ENCODE data around the gene NDUFS7. TPM values are rescaled to one million over a fixed set of nuclear protein-coding genes. Genes with fewer than 3 reads are reported as not detected.

The NDUFS7 gene
- polyA plus RNA-seq, 3 donors, result 119 to 232 (median 211) TPM

DNA sequence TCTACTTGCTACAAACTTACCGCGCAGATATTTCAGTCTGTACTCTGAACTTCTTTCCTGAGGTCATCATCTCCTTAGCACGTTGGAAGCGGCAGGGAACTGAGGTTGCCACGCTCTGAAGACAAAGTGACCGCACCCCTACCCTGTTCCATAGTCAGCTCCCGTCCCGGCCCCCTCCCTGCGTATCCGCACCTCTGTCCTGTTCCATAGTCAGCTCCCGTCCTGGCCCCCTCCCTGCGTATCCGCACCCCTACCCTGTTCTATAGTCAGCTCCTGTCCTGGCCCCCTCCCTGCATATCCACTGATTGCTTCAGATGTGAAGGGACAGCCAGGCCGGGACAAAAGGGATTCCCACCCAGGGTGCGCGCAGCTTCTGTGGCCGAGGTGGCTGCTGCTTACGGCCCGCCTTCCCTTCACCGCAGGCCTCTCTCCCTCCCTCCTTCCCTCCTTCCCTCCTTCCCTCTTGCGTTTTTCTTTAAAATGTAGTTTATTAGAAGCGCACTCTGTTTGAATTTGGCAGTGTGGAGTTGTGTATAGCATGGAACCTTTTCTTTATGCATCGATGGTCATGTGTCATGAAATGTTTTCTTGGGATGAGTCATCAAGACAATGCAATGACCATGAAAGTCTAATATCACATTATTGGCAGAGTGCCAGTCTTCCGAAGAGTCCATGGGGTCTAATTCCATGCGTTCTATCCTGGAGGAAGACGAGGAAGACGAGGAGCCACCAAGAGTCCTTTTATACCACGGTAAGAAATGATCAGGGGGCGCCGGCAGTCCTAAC lies 21.9 kb upstream of the NDUFS7 start:
- H2AFZ ChIP-seq (ENCODE audit: insufficient read depth, low read depth, low read length, poor library complexity, severe bottlenecking), result no peak overlapping the region
- DNase-seq, result no peak
- no peaks in the 10 kb centered on the region for H3K79me2 ChIP-seq (ENCODE audit: insufficient read depth, low read length)
- Mint-ChIP-seq H3K9me3 (no peaks in the 10 kb centered on the region), H3K27me3 (ENCODE audit: low read depth in 3 of 3) (peaks cover 0 to 5% (median 5%) of the 10 kb centered on the region in 3 donors), H3K4me1 (peaks cover 24% of the 10 kb centered on the region), H3K27ac (peak overlapping the region in 1 of 7 donors; percentile 35), H3K36me3 (peaks cover 63 to 79% of the 10 kb centered on the region in 2 donors), H3K4me3 (no peak overlapping the region)
- no peaks in the 10 kb centered on the region for H4K20me1 ChIP-seq (ENCODE audit: insufficient read depth, low read length)
- no peak overlapping the region for H3K4me3 ChIP-seq (replicated peaks in 1 of 3; ENCODE audit: low read depth in 2 of 3, low read length in 3 of 3)
- 90% methylated on average over 21 of the region's 30 CpGs for WGBS (ENCODE audit: insufficient coverage)
- intact Hi-C loops (cut with micrococcal nuclease), result no loop called here
- TF ChIP-seq, protein P1, sequence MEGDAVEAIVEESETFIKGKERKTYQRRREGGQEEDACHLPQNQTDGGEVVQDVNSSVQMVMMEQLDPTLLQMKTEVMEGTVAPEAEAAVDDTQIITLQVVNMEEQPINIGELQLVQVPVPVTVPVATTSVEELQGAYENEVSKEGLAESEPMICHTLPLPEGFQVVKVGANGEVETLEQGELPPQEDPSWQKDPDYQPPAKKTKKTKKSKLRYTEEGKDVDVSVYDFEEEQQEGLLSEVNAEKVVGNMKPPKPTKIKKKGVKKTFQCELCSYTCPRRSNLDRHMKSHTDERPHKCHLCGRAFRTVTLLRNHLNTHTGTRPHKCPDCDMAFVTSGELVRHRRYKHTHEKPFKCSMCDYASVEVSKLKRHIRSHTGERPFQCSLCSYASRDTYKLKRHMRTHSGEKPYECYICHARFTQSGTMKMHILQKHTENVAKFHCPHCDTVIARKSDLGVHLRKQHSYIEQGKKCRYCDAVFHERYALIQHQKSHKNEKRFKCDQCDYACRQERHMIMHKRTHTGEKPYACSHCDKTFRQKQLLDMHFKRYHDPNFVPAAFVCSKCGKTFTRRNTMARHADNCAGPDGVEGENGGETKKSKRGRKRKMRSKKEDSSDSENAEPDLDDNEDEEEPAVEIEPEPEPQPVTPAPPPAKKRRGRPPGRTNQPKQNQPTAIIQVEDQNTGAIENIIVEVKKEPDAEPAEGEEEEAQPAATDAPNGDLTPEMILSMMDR (IDR thresholded peaks at IDR 0.05), result no peak
- peaks cover 19 to 28% of the 10 kb centered on the region in 2 donors for H3K4me1 ChIP-seq (ENCODE audit: control insufficient read depth in 1 of 2, insufficient read depth in 2 of 2, low read length in 2 of 2)
- H3K27me3 ChIP-seq (ENCODE audit: control insufficient read depth in 2 of 2, insufficient read depth in 2 of 2, low read length in 2 of 2), result no peaks in the 10 kb centered on the region
- H3K9me3 ChIP-seq (replicated peaks in 1 of 2; ENCODE audit: control insufficient read depth in 1 of 2, insufficient read depth in 1 of 2, low read length in 2 of 2), result no peaks in the 10 kb centered on the region
- H3K9ac ChIP-seq (ENCODE audit: insufficient read depth, low read length, poor library complexity, severe bottlenecking), result no peak overlapping the region
- H3K4me2 ChIP-seq (replicated peaks; ENCODE audit: extremely low read depth, low read length, poor library complexity, severe bottlenecking), result no peak overlapping the region
- peaks cover 16 to 48% of the 10 kb centered on the region in 2 donors for H3K36me3 ChIP-seq (replicated peaks in 1 of 2; ENCODE audit: control insufficient read depth in 1 of 2, insufficient read depth in 2 of 2, low read length in 2 of 2)
- H3K27ac ChIP-seq (ENCODE audit: low read depth in 1 of 2, low read length in 2 of 2), result no peak overlapping the region

DNA sequence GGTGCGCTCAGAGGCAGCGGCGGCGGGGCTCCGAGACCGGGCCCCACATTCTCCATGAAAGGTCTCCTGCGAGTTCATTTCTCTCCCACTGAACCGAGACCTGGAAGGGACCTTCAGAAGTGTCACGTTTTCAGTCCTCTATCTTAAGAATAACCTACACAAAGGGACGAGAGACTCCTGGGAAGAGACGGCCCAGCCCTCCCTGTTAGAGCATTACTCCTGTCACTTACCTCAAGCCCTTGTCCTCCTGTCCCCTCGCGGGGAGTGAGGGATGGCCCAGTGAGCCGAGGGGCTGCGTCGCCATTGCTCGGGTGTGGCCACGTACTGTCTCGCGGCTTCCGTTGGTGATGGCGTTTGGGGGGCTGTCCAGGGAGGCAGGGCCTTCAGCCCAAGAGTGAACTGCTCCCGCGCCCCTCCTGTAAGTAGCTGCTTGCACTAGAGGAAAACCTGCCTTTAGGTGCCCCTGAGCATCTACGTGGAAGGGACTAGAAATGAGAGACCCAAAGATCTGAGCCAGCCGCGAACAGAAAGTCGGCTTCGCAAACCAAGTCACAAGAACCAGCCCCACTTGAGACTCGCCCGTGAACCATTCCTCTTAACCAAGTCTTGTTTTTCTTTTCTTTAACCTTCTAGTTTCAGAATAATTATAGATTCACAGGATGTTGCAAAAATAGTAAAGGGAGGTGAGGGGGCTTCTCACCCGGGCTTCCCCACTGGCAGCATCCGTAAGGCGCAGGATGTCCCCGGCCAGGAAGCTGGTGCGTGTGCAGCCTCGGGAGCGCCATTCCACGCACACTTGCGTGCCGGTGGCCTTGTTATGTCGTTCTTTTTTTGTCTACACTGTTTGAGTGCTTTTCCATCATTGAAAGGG lies 21.1 kb upstream of the NDUFS7 start:
- H3K9me3 Mint-ChIP-seq, result no peaks in the 10 kb centered on the region
- H3K27ac ChIP-seq (ENCODE audit: low read depth in 1 of 2, low read length in 2 of 2), result no peak overlapping the region

More for the DNA sequence above, 21.1 kb upstream of the NDUFS7 start:
- Histone ChIP-seq H3K79me2 (ENCODE audit: insufficient read depth, low read length) (no peaks in the 10 kb centered on the region), H3K4me3 (replicated peaks in 1 of 3; ENCODE audit: low read depth in 2 of 3, low read length in 3 of 3) (peak overlapping the region in 1 of 3 experiments; percentile 57), H3K36me3 (replicated peaks in 1 of 2; ENCODE audit: control insufficient read depth in 1 of 2, insufficient read depth in 2 of 2, low read length in 2 of 2) (peaks cover 16 to 43% of the 10 kb centered on the region in 2 donors), H3K9ac (ENCODE audit: insufficient read depth, low read length, poor library complexity, severe bottlenecking) (no peak overlapping the region), H3K9me3 (replicated peaks in 1 of 2; ENCODE audit: control insufficient read depth in 1 of 2, insufficient read depth in 1 of 2, low read length in 2 of 2) (no peaks in the 10 kb centered on the region), H4K20me1 (ENCODE audit: insufficient read depth, low read length) (no peaks in the 10 kb centered on the region), H2AFZ (ENCODE audit: insufficient read depth, low read depth, low read length, poor library complexity, severe bottlenecking) (no peak overlapping the region), H3K27me3 (ENCODE audit: control insufficient read depth in 2 of 2, insufficient read depth in 2 of 2, low read length in 2 of 2) (no peaks in the 10 kb centered on the region), H3K4me2 (replicated peaks; ENCODE audit: extremely low read depth, low read length, poor library complexity, severe bottlenecking) (peak overlapping the region; percentile 63), H3K4me1 (ENCODE audit: control insufficient read depth in 1 of 2, insufficient read depth in 2 of 2, low read length in 2 of 2) (peaks cover 27 to 36% of the 10 kb centered on the region in 2 donors)
- intact Hi-C loops (cut with micrococcal nuclease), result no loop called here
- 64% methylated on average over 33 of the region's 42 CpGs for WGBS (ENCODE audit: insufficient coverage)
- Mint-ChIP-seq H3K27me3 (ENCODE audit: low read depth in 3 of 3) (peaks cover 0 to 5% (median 4%) of the 10 kb centered on the region in 3 donors), H3K36me3 (peaks cover 57 to 75% of the 10 kb centered on the region in 2 donors), H3K27ac (peak overlapping the region in 1 of 7 donors; percentile 72), H3K4me1 (peaks cover 32% of the 10 kb centered on the region), H3K4me3 (peak overlapping the region in 1 of 2 donors; percentile 76)
- DNase-seq, result no peak
- TF ChIP-seq, protein P1 (IDR thresholded peaks at IDR 0.05), result no peak

Data from CD14-positive monocyte (primary cell).